Mononuclear cell (primary cell): ENCODE data around the gene GALK1. TPM values are rescaled to one million over a fixed set of nuclear protein-coding genes. Genes with fewer than 3 reads are reported as not detected.
A peak's percentile ranks its signal among the peaks of the same experiment; 100 is the strongest.
"Not testable (repeated sequence)": the region's sequence is repeated elsewhere in the genome, so short reads cannot be mapped to it uniquely, and the experiment has no call there.

ENCODE experiments used
- H3K27me3 ChIP-seq: 2 replicates; pipeline ENCODE4 v1.6.0; 2011; ENCODE audit warnings: low read length, control low read depth; ENCODE audit not compliant: insufficient read depth
- H3K4me1 ChIP-seq: 2 replicates; pipeline ENCODE4 v1.5.1; 2011; ENCODE audit warnings: mild to moderate bottlenecking, low read length, control low read depth; ENCODE audit not compliant: insufficient read depth
- H3K4me3 ChIP-seq: 2 replicates; pipeline ENCODE4 v1.5.1; 2011; ENCODE audit warnings: mild to moderate bottlenecking, low read length, moderate library complexity
- H3K9me3 ChIP-seq: 2 replicates; pipeline ENCODE4 v1.5.1; 2011; ENCODE audit warnings: low read depth, mild to moderate bottlenecking, control low read depth, low read length
- total RNA-seq: library from RNA; depleted of rRNA; stranded (reverse); fragments of >200 nt; gene quantifications from one replicate; pipeline ENCODE4 v1.2.3, GENCODE V29; 2012

The GALK1 gene
- total RNA-seq, result 8.8 TPM

DNA sequence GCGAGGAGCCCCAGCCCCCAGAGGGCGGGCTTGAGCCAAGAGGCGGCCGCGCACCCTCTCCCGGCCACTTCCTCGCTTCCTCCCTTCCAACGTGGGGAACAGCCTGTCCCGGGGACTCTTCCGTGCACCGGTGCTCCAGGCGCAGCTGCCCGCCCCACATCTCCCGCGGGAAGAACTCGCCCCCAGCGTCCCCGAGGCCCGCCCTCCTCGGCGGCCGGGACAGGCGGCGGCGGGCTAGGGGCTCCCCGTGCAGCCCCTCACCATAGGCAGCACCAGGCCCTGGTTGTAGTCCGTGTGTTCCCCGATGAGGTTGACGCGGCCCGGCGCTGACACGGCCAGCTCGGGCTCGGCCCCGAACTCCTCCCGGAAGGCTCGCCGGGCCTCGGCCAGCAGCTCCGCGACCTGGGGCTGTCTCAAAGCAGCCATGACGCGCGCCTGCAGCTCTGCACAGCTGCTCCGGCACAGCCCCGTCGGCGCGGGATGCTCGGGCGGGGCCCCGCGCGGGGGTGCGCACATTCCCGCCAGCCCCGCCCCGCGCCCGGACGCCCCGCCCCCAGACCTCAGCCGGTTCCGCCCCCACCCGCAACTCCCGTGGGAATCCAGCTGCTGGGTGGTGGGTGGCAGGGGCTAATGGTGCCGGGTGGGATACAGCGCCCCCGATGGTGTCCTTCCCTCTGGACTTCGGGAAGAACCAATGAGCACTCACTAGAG, at the start of gene GALK1:
TSS of gene GALK1 (minus strand) at position 482 of the 711 bp plus-strand sequence. CDS start at position 426, 56 bp downstream.
- Histone ChIP-seq H3K4me1 (peaks cover 19% of the 10 kb centered on the region), H3K4me3 (peak within 1 kb of the TSS; percentile 58), H3K27me3 (no peaks in the 10 kb centered on the region), H3K9me3 (no peaks in the 10 kb centered on the region)

DNA sequence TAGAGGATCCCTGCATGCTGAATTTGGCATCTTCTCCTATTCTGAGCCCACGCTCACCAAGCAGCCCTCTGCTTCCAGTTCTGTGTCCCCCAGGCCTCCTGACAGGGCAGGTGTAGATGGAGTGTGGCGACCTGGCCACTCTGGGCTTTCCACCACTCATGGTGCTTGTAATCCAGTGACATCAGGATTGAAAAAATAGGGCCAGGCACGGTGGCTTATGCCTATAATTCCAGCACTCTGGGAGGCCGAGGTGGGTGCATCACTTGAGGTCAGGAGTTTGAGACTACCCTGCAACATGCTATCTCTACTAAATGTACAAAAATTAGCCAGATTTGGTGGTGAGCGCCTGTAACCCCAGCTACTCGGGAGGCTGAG, 49.0 kb upstream of the GALK1 start:
- Histone ChIP-seq H3K27me3 (no peaks in the 10 kb centered on the region), H3K9me3 (no peaks in the 10 kb centered on the region), H3K4me1 (no peaks in the 10 kb centered on the region), H3K4me3 (no peak overlapping the region)

DNA sequence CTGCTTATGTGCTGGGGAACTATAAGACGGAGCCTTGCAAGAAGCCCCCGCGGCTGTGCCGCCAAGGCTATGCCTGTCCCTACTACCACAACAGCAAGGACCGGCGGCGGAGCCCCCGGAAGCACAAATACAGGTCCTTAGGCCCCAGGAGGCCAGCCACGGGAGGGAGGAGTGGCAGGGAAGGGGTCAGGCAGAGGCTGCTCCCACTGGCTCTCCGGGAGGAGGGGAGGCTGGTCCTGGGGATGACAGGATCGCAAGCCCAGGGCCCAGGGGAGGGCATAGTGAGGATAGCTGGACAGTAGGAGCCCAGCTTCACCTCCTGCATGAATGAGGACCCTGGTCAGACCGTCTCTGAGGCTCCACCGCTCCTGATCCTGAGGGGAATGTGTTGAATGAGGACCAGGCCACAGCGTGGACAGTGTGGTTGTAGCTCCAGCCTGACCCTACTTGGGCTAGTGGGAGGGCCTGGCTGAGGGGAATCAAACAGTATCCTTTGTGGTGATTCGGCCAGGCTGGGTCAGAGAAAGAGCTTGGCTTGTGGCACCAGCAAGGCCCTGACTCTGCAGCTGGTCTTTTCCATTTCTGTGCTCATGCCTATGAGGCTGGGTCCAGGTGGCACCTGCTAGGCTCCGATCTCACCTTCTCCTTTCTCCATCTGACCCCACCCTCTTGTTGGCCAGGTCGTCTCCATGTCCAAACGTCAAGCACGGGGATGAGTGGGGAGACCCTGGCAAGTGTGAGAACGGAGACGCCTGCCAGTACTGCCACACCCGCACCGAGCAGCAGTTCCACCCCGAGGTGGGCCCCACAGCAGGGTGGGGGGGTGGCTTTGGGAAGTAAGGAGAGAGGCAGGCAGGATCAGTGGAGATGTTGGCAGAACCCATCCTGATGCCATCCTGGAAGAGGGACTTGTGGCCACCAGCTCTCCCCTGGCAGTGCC, 48.4 kb upstream of the GALK1 start:
- no peak overlapping the region for H3K4me3 ChIP-seq
- H3K27me3 ChIP-seq, result no peaks in the 10 kb centered on the region
- H3K9me3 ChIP-seq, result no peaks in the 10 kb centered on the region
- no peaks in the 10 kb centered on the region for H3K4me1 ChIP-seq

DNA sequence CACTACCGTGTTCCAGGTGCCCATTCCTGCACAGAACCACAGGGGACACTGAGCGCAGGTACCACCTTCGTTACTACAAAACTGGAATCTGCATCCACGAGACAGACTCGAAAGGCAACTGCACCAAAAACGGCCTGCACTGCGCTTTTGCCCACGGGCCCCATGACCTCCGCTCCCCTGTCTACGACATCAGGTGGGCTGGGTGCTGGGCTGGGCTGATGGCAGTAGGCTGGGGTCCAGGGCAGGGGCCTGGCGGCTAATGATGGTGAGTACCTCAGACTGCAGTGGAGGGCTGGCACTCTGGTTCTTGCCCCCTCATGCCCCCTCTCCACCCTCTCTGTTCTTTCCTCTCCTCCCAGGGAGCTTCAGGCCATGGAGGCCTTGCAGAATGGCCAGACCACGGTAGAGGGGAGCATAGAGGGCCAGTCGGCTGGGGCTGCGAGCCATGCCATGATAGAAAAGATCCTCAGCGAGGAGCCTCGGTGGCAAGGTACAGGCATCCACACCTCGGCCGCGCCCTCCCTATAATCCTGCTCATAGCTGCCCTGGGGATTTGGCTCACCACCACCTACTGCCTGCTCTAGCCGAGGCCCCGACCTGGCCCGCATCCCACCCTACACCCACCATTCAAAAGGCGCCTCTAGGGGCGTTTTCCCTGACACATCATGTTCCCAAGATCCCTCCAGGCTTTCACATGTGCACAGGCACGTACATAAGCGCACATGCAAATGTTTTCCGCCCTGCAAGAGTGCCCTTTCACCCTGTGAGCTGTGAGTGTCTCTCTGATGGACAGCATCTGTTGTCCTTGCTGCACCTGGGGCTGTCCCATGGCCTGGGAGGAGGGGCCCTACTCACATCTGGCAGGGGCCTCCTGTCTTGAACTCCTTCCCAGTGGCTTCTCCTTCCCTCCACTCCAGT, 47.4 kb upstream of the GALK1 start:
- no peak overlapping the region for H3K4me3 ChIP-seq
- no peaks in the 10 kb centered on the region for H3K4me1 ChIP-seq
- no peaks in the 10 kb centered on the region for H3K27me3 ChIP-seq
- H3K9me3 ChIP-seq, result no peaks in the 10 kb centered on the region

DNA sequence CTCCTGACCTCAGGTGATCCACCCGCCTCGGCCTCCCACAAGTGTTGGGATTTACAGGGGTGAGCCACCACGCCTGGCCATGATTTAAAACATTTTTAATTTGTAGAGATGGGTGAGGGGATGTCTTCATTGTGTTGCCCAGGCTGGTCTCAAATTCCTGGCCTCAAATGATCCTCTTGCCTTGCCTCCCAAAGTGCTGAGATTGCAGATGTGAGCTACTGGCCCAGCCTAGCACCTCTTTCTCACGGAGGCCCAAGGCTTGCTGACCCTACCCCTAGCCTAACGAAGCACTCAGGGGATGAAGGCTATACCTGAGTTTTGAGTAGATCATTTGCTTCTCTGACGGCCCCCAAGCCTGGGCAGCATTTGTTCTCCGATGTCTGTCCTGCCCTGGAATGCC, 46.2 kb upstream of the GALK1 start:
- Histone ChIP-seq H3K4me1 (no peaks in the 10 kb centered on the region), H3K27me3 (no peaks in the 10 kb centered on the region), H3K9me3 (no peaks in the 10 kb centered on the region), H3K4me3 (no peak overlapping the region)

DNA sequence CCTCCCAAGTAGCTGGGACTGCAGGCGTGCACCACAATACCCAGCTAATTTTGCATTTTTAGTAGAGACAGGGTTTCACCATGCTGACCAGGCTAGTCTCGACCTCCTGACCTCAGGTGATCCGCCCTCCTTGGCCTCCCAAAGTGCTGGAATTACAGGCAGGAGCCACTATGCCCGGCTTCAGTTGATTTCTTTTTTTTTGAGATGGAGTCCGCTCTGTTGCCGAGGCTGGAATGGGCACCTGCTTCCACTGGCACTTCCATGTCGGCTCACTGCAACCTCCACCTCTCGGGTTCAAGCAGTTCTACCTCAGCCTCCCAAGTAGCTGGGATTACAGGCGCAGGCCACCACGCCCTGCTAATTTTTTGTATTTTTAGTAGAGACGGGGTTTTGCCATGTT, 45.8 kb upstream of the GALK1 start:
- H3K27me3 ChIP-seq, H3K4me3 ChIP-seq, H3K4me1 ChIP-seq, H3K9me3 ChIP-seq: not testable (repeated sequence)

DNA sequence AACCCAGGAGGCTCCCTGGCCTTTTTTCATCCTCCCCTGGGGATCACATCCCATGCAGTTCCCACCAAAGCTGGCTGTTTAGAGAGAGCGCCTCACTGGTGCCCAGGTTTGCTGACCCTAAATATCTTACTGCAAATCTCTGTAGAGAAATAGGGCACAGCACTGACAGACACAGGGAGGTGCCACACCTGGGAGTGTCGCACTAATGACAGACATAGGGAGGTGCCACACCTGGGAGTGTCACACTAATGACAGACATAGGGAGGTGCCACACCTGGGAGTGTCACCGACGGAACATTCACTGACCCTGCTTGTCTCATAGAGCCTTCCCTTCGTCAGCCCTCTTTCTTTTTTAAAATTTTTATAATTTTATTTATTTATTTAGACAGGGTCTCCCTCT, 45.2 kb upstream of the GALK1 start:
- Histone ChIP-seq H3K9me3 (no peaks in the 10 kb centered on the region), H3K27me3 (no peaks in the 10 kb centered on the region), H3K4me1 (no peaks in the 10 kb centered on the region), H3K4me3 (no peak overlapping the region)

DNA sequence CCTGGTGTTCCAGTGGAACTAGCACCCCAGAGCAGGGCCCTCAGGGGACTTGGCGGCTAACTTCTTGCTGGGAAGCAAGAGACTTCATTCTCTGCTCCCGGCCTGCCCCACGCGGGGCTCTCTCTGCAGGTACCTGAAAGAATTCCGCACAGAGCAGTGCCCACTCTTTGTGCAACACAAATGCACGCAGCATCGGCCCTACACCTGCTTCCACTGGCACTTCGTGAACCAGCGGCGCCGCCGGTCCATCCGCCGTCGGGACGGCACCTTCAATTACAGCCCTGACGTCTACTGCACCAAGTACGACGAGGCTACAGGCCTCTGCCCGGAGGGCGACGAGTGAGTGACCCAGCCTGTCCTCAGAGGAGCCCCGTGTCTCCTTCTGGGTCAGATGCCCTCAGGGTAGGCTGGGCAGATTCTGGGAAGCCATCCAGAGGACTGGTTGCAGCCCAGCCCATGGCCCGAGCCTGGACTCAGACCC, 44.7 kb upstream of the GALK1 start:
- no peaks in the 10 kb centered on the region for H3K27me3 ChIP-seq
- H3K4me3 ChIP-seq, result no peak overlapping the region
- no peaks in the 10 kb centered on the region for H3K9me3 ChIP-seq
- no peaks in the 10 kb centered on the region for H3K4me1 ChIP-seq

DNA sequence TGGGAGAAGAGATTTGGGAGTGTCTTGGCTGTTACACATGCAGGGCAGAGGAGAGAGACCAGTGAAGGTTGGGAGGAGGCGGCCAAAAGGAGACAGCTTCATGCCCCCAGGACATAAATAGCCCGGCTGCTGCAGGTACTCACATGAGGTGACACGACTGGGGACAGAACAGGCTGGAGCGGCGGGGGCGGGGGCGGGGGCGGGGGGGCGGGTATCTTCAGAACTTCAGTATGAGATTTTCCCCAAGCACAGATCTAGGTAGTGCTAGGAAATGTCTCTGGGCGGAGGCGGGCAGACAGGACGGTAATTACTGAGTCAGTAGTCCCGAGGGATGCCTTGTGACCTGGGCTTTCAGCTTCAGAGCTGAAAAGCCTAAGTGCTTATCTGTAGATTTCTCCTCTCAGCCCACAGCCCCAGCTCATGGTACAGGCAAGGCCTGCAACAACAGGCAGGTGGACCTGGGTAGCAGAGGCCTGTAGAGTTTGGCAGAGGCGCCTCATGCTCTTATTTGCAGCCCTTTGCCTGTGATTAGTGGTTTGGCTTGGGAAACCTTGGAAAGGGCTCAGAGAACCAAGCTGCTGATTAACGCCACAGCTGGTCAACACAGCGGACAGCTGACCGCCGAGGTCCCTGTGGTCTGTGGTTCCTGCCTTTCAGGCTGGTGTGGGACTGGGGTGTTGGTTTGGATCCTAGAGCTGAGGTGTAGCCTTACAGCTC, 44.1 kb upstream of the GALK1 start:
- Histone ChIP-seq H3K4me3 (no peak overlapping the region), H3K27me3 (no peaks in the 10 kb centered on the region), H3K9me3 (no peaks in the 10 kb centered on the region), H3K4me1 (no peaks in the 10 kb centered on the region)

DNA sequence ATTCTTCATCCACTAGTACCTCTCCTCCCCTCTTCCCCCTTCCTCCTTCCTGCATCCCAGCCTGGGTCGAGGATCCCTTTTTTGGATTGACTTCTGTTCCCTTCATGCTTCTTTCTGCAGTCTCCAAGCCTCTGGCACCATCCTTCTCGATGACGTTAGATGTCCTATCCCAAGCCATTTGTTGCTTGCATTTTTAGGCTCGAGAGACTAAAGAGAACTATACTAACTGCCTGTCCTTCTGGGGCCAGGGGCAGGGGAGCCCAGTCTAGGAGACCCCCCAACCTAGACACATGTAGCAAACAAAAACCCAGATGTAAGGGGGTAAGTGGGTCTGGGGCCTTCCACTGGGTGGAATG, 43.5 kb upstream of the GALK1 start:
- Histone ChIP-seq H3K4me1 (no peaks in the 10 kb centered on the region), H3K27me3 (no peaks in the 10 kb centered on the region), H3K9me3 (no peaks in the 10 kb centered on the region), H3K4me3 (no peak overlapping the region)

DNA sequence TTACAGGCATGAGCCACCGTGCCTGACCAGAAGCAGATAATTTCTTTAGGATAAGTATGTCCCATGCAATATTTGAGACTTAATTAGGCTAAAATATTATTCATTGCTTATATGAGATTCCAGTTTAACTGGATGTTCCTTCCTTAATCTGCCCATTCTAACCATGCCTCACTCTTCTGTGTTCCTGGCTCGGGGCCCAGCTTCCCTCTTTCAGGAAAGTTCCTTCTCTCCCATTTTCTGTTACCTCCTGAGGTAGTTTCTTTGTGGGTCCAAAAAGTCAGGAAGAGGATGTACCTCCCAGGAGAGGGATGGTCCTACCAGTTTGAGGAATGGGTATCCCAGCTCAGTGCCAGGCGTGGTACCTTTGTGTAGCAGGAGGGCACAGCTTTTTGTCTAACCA, 42.9 kb upstream of the GALK1 start:
- Histone ChIP-seq H3K4me1 (no peaks in the 10 kb centered on the region), H3K4me3 (no peak overlapping the region), H3K27me3 (no peaks in the 10 kb centered on the region), H3K9me3 (no peaks in the 10 kb centered on the region)

DNA sequence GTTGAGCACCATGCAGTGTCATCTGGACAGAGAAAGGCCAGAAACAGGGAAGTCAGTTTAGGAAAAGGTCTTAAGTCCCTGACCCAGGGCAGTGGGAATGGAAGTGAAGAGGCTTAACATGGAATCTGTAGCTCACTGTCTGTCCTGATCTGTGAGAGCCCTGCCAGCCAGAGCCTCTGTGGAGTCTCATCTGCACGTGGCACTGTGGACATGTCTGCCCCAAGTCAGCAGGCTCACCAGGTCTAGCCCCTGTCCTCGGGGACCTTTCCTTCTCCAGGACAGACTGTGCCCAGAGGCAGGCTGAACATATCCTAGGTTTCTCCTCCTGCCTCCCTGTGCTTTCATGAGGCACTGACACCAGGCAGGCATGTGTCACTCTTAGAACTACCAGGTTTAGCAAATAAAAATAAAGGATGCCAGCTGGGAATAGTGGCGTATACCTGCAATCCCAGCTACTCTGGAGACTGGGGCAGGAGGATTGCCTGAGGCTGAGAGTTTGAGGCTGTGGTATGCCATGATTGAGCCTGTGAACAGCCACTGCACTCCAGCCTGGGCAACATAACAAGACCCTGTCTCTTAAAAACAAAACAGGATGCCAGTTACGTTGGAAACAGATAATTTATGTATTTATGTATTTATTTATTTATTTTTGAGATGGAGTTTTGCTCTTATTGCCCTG, 42.0 kb upstream of the GALK1 start:
- Histone ChIP-seq H3K4me3 (no peak overlapping the region), H3K27me3 (no peaks in the 10 kb centered on the region), H3K9me3 (no peaks in the 10 kb centered on the region), H3K4me1 (no peaks in the 10 kb centered on the region)

DNA sequence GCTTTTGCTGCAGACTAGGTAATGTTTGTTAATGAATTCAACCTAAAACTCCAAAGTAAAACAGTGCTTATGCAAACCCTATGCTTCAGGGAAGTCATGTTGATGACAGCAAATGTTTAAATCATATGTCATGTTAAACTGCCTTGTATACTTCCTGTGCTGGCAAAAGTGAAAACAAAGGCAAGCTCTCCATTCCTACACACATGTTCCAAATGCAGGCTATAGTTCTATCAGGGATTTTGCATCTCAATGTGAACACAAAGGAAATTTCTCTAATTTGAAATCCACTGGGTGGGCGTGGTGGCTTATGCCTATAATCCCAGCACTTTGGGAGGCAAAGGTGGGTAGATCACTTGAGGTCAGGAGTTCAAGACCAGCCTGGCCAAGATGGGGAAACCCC, 38.9 kb upstream of the GALK1 start:
- no peaks in the 10 kb centered on the region for H3K4me1 ChIP-seq
- H3K9me3 ChIP-seq, result no peaks in the 10 kb centered on the region
- H3K27me3 ChIP-seq, result no peaks in the 10 kb centered on the region
- no peak overlapping the region for H3K4me3 ChIP-seq

DNA sequence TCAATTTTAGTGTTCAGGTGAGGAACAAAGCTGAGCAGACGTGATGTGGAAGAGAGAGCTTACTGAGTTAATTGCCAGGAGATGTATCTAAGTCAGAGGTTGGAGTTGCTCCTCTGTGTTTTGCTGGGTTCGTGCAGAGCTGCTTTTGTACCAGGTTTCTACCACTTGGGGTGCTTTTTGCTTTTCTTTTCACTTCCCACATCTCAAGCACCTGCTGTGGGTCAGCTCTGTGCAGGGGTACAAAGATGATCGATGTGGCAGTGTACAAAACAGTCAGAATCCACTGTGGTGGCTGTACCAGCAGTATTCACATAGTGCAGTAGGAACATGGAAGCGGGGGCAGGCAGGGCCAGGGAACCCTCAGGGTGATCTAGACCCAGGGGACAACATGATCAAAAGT, 34.4 kb upstream of the GALK1 start:
- Histone ChIP-seq H3K4me3 (no peak overlapping the region), H3K4me1 (no peaks in the 10 kb centered on the region), H3K27me3 (no peaks in the 10 kb centered on the region), H3K9me3 (no peaks in the 10 kb centered on the region)
